ENCODE data around the gene KCNMB1. TPM values are rescaled to one million over a fixed set of nuclear protein-coding genes. Genes with fewer than 3 reads are reported as not detected.

The KCNMB1 gene
- polyA plus RNA-seq, 1 donor (not counting 4 experiments of a cell fraction or from before 2014, with no cell fraction given): not detected

GRCh38 chr5:170431571-170431970, 42.4 kb upstream of the KCNMB1 start:
- DNase-seq (ENCODE audit: low read depth, low spot score) (no peak), FAIRE-seq (no peak)
- no peaks in the 10 kb centered on the region for H3K9me1 ChIP-seq (ENCODE audit: control insufficient read depth, extremely low read depth, insufficient read depth, low read length)
- no peak overlapping the region for H3K4me2 ChIP-seq (ENCODE audit: control insufficient read depth, extremely low read depth, insufficient read depth, low read depth, low read length)
- no peaks in the 10 kb centered on the region for H3K4me1 ChIP-seq (ENCODE audit: control insufficient read depth, extremely low read depth, insufficient read depth, low read length)
- H2AFZ ChIP-seq (ENCODE audit: control insufficient read depth, low read length): no peak overlapping the region
- H4K20me1 ChIP-seq (ENCODE audit: control insufficient read depth, extremely low read depth, insufficient read depth, low read length): peaks cover 3% of the 10 kb centered on the region
- no peaks in the 10 kb centered on the region for H3K36me3 ChIP-seq (ENCODE audit: control insufficient read depth in 2 of 2, extremely low read depth in 1 of 2, insufficient read depth in 2 of 2, low read length in 2 of 2)
- no peaks in the 10 kb centered on the region for H3K79me2 ChIP-seq (ENCODE audit: control insufficient read depth, insufficient read depth, low read length)
- peaks cover 5% of the 10 kb centered on the region for H3K27me3 ChIP-seq (ENCODE audit: control insufficient read depth, extremely low read depth, insufficient read depth, low read length)
- no peaks in the 10 kb centered on the region for H3K9me3 ChIP-seq (ENCODE audit: control insufficient read depth, low read depth, low read length)
- no peak overlapping the region for H3K9ac ChIP-seq (ENCODE audit: control insufficient read depth, extremely low read depth, insufficient read depth, low read length)
- TF ChIP-seq EZH2 (IDR thresholded peaks at IDR 0.05; ENCODE audit: low read length): no peak
- TF ChIP-seq, protein P1, sequence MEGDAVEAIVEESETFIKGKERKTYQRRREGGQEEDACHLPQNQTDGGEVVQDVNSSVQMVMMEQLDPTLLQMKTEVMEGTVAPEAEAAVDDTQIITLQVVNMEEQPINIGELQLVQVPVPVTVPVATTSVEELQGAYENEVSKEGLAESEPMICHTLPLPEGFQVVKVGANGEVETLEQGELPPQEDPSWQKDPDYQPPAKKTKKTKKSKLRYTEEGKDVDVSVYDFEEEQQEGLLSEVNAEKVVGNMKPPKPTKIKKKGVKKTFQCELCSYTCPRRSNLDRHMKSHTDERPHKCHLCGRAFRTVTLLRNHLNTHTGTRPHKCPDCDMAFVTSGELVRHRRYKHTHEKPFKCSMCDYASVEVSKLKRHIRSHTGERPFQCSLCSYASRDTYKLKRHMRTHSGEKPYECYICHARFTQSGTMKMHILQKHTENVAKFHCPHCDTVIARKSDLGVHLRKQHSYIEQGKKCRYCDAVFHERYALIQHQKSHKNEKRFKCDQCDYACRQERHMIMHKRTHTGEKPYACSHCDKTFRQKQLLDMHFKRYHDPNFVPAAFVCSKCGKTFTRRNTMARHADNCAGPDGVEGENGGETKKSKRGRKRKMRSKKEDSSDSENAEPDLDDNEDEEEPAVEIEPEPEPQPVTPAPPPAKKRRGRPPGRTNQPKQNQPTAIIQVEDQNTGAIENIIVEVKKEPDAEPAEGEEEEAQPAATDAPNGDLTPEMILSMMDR (optimal IDR thresholded peaks at IDR 0.05 in 1 of 3, IDR thresholded peaks at IDR 0.05 in 1 of 3, conservative IDR thresholded peaks at IDR 0.05 in 1 of 3; ENCODE audit: extremely low read depth in 1 of 3, insufficient read depth in 2 of 3, low read length in 3 of 3): no peak
- H3K27ac ChIP-seq (ENCODE audit: control insufficient read depth, insufficient read depth, low read length): no peak overlapping the region
- dilution Hi-C loops (cut with MboI; ENCODE audit: extremely low pct_ligation_motif_present, low sequenced_read_pairs): no loop called here
- no peak overlapping the region for H3K4me3 ChIP-seq (ENCODE audit: control insufficient read depth in 2 of 3, extremely low read depth in 1 of 3, insufficient read depth in 2 of 3, low read depth in 1 of 3, low read length in 3 of 3)

- Histone ChIP-seq H3K4me3 (ENCODE audit: control insufficient read depth in 2 of 3, extremely low read depth in 1 of 3, insufficient read depth in 2 of 3, low read depth in 1 of 3, low read length in 3 of 3) (no peak overlapping the region), H3K36me3 (ENCODE audit: control insufficient read depth in 2 of 2, extremely low read depth in 1 of 2, insufficient read depth in 2 of 2, low read length in 2 of 2) (no peaks in the 10 kb centered on the region), H3K9me3 (ENCODE audit: control insufficient read depth, low read depth, low read length) (no peaks in the 10 kb centered on the region), H3K4me1 (ENCODE audit: control insufficient read depth, extremely low read depth, insufficient read depth, low read length) (no peaks in the 10 kb centered on the region), H3K9me1 (ENCODE audit: control insufficient read depth, extremely low read depth, insufficient read depth, low read length) (no peaks in the 10 kb centered on the region), H3K27me3 (ENCODE audit: control insufficient read depth, extremely low read depth, insufficient read depth, low read length) (peaks cover 5% of the 10 kb centered on the region), H3K9ac (ENCODE audit: control insufficient read depth, extremely low read depth, insufficient read depth, low read length) (no peak overlapping the region), H3K79me2 (ENCODE audit: control insufficient read depth, insufficient read depth, low read length) (no peaks in the 10 kb centered on the region), H2AFZ (ENCODE audit: control insufficient read depth, low read length) (no peak overlapping the region), H3K27ac (ENCODE audit: control insufficient read depth, insufficient read depth, low read length) (no peak overlapping the region), H3K4me2 (ENCODE audit: control insufficient read depth, extremely low read depth, insufficient read depth, low read depth, low read length) (no peak overlapping the region), H4K20me1 (ENCODE audit: control insufficient read depth, extremely low read depth, insufficient read depth, low read length) (peaks cover 3% of the 10 kb centered on the region)
- no peak for FAIRE-seq
- TF ChIP-seq EZH2 (IDR thresholded peaks at IDR 0.05; ENCODE audit: low read length): no peak
- DNase-seq (ENCODE audit: low read depth, low spot score): no peak
- dilution Hi-C loops (cut with MboI; ENCODE audit: extremely low pct_ligation_motif_present, low sequenced_read_pairs): no loop called here
Measured at GRCh38 chr5:170430866-170431437, 41.8 kb upstream of the KCNMB1 start.

DNA sequence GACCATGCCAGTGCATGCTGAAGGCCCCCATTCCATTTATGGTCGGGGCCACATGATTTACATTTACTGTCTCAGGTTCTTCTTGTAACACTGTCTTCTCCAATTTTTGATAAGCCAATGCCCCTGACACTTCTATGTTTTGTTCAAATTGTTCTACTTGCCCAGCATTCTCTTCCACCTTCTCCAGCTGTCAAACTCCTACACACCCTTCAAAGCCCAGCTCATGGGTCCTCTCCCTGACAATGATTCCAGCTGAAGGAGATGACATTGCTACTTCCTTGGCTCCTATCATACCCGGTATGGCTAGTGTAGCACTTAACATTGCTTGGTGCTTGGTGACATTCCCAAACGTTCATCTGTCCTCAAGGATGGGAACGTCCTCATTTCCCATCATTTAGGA, 41.1 kb upstream of the KCNMB1 start:
- Histone ChIP-seq H4K20me1 (ENCODE audit: control insufficient read depth, extremely low read depth, insufficient read depth, low read length) (peaks cover 2% of the 10 kb centered on the region), H3K9me1 (ENCODE audit: control insufficient read depth, extremely low read depth, insufficient read depth, low read length) (no peaks in the 10 kb centered on the region), H3K79me2 (ENCODE audit: control insufficient read depth, insufficient read depth, low read length) (no peaks in the 10 kb centered on the region), H3K4me2 (ENCODE audit: control insufficient read depth, extremely low read depth, insufficient read depth, low read depth, low read length) (no peak overlapping the region), H3K4me1 (ENCODE audit: control insufficient read depth, extremely low read depth, insufficient read depth, low read length) (no peaks in the 10 kb centered on the region), H3K9ac (ENCODE audit: control insufficient read depth, extremely low read depth, insufficient read depth, low read length) (no peak overlapping the region), H3K27ac (ENCODE audit: control insufficient read depth, insufficient read depth, low read length) (no peak overlapping the region), H3K9me3 (ENCODE audit: control insufficient read depth, low read depth, low read length) (no peaks in the 10 kb centered on the region), H3K36me3 (ENCODE audit: control insufficient read depth in 2 of 2, extremely low read depth in 1 of 2, insufficient read depth in 2 of 2, low read length in 2 of 2) (no peaks in the 10 kb centered on the region), H2AFZ (ENCODE audit: control insufficient read depth, low read length) (no peak overlapping the region), H3K27me3 (ENCODE audit: control insufficient read depth, extremely low read depth, insufficient read depth, low read length) (peaks cover 5% of the 10 kb centered on the region), H3K4me3 (ENCODE audit: control insufficient read depth in 2 of 3, extremely low read depth in 1 of 3, insufficient read depth in 2 of 3, low read depth in 1 of 3, low read length in 3 of 3) (no peak overlapping the region)
- dilution Hi-C loops (cut with MboI; ENCODE audit: extremely low pct_ligation_motif_present, low sequenced_read_pairs): no loop called here
- TF ChIP-seq, protein P1 (optimal IDR thresholded peaks at IDR 0.05 in 1 of 3, IDR thresholded peaks at IDR 0.05 in 1 of 3, conservative IDR thresholded peaks at IDR 0.05 in 1 of 3; ENCODE audit: extremely low read depth in 1 of 3, insufficient read depth in 2 of 3, low read length in 3 of 3): no peak
- no peak for TF ChIP-seq EZH2 (IDR thresholded peaks at IDR 0.05; ENCODE audit: low read length)
- FAIRE-seq (no peak), DNase-seq (ENCODE audit: low read depth, low spot score) (no peak)
